GM19193 (cell line): ENCODE measurements around the gene FGD5.

Source experiments
- POLR2A ChIP-seq: IDR thresholded peaks from 4 replicates; pipeline ENCODE4 v1.6.1; 2011; ENCODE audit not compliant: insufficient read depth, insufficient read length; ENCODE audit errors: extremely low read depth

The FGD5 gene

DNA sequence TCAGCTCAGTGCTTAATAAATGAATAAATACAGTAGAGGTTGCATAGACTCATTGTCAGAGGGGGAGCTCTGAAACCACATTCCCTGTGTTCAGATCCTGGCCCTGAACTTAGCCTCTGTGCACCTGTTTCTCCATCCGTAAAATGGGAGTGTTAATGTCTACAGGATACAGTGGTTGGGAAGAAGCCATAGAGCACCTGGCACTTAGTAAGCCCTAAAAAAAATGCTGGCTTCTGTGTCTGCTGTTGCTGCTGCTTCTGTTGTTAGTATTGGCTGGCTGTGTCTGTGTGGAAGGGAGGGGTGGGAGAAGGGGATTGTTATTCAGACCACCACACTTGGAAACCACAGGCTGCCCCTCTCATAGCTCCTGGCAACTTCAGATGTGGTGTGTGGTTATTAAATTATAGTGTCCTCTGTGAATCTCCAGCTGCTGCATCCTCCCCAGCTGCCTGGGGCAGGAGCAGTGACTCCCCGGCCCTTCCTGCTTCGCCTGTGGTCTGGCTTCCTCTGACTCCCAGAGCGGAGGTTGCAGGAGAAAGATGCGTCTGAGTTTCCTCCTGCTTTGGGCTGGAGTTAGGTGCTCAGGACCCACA, 31.0 kb downstream of the FGD5 start:
- TF ChIP-seq POLR2A, result no peak

DNA sequence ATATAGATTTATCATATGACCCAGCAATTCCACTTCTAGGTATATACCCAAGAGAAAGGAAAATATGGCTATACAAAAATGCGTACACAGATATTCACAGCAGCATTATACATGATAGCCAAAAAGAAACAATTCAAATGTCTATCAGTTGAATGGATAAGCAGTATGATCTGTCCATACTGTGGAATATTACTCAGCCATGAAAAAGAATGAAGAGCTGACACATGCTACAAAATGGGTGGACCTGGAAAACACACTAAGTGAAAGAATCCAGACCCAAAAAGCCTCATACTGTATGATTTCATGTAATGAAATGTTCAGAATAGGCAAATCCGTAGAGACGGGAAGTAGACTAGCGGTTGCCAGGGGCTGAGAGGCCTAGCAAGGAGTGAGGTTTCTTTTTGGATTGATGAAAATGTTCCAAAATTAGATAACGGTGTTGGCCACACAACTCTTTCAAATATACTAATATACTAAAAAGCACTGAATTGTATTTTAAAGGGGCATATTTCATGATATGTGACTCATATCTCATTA, 33.4 kb downstream of the FGD5 start:
- no peak for TF ChIP-seq POLR2A

DNA sequence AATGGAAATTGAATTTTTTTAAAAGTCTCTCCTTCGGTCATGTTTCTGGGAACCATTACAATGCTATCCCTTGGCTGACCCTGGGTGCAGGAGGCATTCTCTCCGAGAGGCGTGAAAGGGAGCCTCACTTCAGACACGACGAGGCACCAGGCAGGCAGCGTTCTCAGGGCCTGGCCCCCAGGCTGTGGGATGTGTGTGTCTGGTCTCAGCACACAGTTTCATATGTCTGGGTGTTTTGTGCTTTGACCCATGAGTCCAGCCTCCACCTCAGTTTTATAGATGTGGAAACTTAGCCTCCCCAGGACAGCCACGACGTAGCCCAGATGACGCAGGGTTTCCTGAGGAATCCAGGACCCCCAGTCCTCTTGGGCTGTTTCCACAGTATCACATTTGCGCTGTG, 34.0 kb downstream of the FGD5 start:
- no peak for TF ChIP-seq POLR2A

DNA sequence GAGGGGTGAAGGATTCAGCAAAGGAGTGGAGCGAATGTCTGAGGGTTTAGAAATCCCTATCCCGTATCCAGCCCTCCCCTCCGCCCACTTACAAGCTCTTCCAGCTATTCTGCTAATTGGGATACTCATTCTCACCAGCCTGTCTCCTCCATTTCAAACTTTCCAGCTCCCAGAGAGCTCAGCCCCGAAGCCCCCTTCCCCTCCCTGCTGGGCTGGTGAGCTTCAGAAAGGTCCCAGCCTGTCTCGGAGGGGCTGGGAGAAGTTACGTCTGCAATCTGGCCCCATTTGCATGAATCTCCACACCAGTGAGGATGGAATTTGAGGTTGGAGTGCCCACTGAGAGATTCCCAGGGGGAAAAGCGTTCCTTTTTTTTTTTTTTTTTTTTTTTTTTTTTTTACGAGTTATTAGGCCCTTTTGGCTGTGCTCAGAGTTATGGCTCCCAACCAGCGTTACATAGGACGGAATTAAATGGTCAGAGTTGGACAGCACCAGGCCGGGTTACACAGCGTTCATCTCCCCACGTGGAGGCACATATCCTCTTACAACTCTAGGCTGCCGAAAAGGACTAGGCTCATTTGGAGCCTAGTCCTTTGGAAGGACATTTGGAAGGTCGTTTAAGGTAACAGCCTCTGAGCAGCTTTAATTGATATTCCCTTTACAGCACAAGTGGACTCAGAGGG, 34.6 kb downstream of the FGD5 start:
- TF ChIP-seq POLR2A, result no peak

DNA sequence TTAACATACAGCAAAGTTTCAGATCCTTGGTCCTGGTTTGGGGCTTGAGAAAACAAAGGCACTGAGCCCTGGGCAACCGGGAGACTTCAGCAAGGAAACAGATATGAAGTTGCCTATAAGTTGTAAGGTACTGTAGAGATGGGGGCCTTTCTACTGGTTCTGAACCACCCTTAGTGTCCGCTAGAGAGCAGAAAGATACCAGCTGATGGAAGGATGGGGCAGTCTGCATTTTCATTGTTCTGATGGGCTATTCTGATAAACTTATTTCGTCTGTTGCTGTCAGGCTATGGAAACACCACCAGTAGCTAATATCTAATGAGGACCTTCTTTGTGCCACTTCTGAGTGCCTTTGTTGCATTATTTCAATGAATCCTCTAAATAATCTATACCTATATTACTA, 38.7 kb downstream of the FGD5 start:
- TF ChIP-seq POLR2A, result no peak

DNA sequence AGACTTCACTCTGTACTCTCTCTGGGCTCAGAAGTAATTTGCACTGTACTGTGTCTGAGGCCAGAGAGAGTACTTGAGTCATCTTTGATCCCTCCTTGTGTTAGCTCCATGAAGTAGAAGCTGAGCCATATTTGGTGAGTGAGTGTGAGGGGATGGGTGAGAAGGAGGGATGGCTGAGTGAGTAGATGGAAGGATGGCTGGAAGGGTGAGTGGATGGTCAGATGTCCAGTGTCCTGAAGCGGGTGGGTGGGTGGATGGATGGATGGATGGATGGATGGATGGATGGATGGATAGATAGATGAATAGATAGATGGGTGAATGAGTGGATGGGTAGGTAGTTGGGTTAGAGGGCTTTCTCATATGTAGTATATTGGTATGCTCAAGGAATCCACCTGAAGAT, 39.3 kb downstream of the FGD5 start:
- TF ChIP-seq POLR2A, result no peak

DNA sequence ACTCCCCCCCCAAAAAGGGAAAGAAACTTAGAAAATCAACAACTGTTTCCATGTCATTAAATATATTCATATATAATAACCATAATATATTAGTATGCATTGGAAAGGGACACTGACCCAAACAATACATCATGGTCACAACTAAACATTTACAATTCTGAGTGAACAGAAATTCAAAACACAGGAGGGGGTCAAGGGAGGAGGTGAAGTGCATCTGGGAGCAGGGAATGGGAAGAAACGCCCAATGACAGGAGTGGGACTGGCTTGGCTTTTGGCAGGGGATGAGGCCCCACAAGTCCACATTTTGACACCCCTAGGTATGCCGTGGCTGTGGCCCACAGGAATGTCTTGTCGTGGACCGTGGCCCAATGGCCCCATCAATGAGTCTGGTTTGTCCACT, 41.1 kb downstream of the FGD5 start:
- no peak for TF ChIP-seq POLR2A

DNA sequence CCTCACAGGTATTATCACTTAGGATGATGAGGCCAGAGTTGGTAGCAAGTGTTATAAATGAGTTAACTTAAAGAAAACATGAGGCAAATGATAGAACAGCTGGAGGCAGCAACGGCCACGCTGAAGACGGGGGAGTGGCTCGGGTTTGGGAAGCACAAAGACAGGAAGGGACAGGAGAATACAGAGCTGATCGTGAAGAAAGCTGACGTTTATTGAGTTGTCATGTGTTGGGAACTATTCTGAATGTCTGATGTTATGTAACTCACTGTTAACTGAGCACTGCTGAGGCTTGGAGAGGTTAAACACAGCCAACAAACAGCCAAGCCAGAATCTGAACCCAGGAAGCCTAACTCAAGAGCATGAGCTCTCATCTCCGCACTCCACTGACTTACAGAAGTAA, 42.3 kb downstream of the FGD5 start:
- no peak for TF ChIP-seq POLR2A

DNA sequence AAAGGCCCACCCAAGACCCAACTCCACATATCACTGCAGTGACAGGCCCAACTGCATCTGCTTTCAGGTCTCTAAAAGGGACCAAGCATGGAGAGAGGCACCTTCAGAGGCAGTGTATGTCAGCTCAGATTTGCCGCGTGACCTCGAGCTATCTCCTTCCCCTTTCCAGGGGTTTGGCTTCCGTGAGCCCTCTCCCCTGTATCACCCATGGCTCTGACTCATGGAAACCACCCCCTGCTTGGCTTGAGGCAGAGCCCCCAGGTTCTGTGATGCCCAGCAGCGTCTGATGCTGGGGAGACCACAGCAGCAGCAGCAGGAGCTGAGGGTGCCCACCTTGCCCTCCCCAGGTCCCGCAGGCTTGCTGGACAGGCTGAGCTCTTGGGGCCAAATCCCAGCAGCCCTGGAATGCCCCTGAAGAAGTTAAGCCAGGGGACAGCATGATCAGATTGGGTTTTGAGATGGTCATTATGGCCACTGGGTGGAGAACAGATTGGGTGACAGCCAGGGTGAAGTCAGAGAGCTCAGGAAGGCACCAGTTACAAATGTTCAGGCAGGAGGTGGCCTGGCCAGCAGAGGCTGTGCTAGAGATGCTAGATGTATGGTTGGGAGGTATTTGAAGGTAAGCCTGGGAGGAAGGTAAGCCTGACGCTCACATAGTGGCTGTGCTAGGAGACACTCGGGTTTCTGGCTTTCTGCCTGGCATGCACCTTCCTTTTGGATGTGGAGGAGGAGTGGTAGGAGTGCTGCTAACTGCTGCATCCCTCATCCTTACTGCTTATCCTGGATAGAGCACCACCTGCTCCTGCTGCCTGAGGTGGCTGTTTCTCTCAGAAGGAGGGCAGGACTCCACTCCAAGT, 42.9 kb downstream of the FGD5 start:
- TF ChIP-seq POLR2A, result no peak

DNA sequence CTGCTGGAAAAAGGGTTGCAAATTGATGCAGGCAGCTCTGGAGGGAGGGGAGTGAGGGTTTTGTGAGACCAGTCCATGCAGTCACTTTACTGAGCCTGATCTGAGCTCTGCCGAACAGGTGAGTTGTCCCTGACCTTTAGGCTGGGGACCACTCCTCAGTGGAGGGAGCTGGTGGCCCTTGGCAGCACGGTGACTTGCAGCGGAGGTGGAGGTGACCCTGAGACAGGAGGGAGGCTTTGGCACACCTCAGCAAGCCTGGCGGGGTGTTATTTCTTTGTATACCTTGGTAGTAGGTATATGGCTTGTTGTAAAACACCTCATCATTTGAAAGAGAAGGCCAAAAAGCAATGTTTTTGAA, 43.5 kb downstream of the FGD5 start:
- TF ChIP-seq POLR2A, result no peak

DNA sequence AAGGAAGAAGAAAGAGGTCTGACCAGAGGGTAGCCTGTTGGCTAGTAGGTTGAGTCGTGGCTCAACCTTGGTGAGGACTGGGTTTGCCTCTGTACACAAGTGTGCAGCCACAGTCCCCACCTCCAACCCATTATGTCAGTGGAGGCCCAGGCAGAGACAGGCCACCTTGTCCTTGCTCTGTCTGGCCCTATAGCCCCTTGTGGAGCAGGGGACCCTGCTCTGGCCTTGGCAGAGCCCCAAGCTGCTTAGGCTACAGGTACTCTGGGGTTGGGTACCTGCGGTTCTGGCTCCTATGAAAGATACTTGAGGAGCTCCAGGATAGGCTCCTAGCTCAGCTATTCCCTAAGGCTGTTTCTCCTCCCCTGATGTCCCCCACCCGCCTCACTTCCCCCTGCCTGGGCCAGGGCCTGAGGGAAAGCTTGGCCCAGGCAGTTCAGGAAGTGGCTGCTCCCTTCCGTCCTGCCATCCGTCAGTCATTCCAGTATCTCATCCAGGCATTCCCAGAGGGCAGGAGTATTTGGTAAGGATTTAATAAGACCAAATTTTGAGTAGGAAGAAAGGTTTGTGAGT, 44.0 kb downstream of the FGD5 start:
- TF ChIP-seq POLR2A, result no peak

DNA sequence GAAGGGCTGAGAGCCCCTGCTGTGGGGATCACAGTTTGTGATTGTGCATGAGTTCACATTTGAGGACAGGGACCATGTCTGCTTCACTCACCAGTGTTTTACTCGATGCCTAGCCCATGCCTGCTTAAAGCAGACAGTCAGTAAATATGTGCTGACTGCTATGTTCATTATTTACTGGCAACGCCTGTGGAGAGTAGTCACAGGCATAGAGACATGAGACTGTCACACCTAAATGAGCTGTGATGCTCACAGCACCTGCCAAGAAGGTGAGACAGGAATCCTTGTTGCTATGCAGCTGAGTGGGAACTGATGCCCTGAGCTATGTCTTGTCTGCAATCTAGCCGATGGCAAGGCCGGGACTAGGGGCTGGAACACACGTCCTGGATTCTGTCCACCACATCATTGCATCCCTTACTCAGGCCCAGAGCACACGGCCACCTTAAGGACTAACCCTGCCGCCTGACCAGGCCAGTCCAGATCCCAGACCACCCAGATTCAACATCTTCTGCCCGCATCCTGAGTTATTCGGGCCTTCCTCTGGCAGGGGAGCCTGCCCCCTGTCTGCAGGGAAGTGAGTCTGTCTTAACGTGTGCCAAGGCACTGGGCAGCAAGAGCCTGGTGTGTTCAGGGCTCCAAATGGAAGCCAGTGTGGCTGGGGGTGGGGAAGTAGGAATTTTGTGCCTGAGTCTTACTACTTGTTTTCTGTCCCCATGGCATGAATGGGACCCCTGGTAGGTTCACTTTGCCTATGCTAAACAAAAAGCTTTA, 44.8 kb downstream of the FGD5 start:
- TF ChIP-seq POLR2A, result no peak

DNA sequence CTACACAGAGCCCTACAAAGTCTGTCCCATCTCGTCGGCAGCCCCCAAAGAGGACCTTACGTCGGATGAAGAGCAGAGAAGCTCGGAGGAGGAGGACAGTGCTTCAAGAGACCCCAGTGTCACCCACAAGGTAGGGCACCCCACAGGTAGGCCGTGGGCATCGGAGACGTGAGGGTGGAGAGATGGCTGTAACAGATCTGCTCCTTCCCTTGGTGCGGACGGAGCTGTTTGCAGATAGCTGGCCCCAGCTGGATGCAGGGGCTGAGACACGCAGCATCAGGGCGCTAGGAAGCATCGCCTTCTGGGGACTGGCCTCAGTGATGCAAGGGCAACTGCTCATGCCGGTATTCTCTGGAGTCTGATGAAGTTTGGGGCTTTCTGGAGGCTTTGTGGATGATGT, 45.4 kb downstream of the FGD5 start:
- TF ChIP-seq POLR2A, result no peak

DNA sequence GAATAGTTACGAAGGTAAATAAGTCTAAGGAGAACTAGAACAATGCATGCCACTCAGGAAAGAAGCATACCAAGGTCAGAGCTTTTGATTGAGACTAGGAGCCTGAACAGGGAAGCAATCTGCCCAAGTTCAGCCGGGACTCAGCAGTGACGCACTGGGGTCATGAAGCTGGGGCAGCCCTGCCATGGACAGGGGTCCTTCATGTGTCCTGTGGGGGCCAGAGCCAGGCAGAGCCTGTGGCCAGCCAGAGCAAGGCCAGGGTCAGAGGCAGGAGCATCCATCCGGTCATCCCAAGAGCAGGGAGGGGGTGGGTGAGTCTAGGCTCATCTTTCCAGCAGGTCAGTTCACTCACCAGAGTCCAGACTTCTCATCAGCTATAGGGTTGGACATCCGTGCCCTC, 47.9 kb downstream of the FGD5 start:
- no peak for TF ChIP-seq POLR2A
